Small intestine (tissue), 7 donors: Measurements from ENCODE around the gene TES. TPM values are rescaled to one million over a fixed set of nuclear protein-coding genes. Genes with fewer than 3 reads are reported as not detected.
A peak's percentile ranks its signal among the peaks of the same experiment; 100 is the strongest.
"Not testable (repeated sequence)": the region's sequence is repeated elsewhere in the genome, so short reads cannot be mapped to it uniquely, and the experiment has no call there.

ENCODE experiments used
- DNase-seq, 2 donors: peaks; one replicate each; pipeline versions ENCODE4 v3.0.0 to v3.0.0-alpha.2; 2013
- FAIRE-seq: peaks from 2 replicates; lab custom pipeline; 2012; peaks lifted over from hg19 to GRCh38; lab: Jason Lieb, UNC
- H3K27ac ChIP-seq, 3 donors: one replicate each; pipeline ENCODE4 v1.5.1; 2013; ENCODE audit warnings: low read length in 2 of 3, mild to moderate bottlenecking in 2 of 3, control low read depth in 1 of 3, inconsistent platforms in 1 of 3, low read depth in 1 of 3, moderate library complexity in 1 of 3
- H3K27me3 ChIP-seq, 3 donors: one replicate each; pipeline ENCODE4 v1.6.1; 2013; ENCODE audit warnings: low read length in 3 of 3, inconsistent platforms in 1 of 3; ENCODE audit not compliant: control insufficient read depth in 3 of 3, insufficient read depth in 3 of 3
- H3K36me3 ChIP-seq, 3 donors: one replicate each; pipeline ENCODE4 v1.6.1; 2013; ENCODE audit warnings: low read length in 3 of 3, inconsistent platforms in 1 of 3, low read depth in 1 of 3, mild to moderate bottlenecking in 1 of 3, moderate library complexity in 1 of 3; ENCODE audit not compliant: control insufficient read depth in 3 of 3, insufficient read depth in 2 of 3
- H3K4me1 ChIP-seq, 3 donors: one replicate each; pipeline ENCODE4 v1.6.1; 2013; ENCODE audit warnings: low read length in 2 of 3, inconsistent platforms in 1 of 3, low read depth in 1 of 3, mild to moderate bottlenecking in 1 of 3, moderate library complexity in 1 of 3; ENCODE audit not compliant: control insufficient read depth in 3 of 3, insufficient read depth in 2 of 3
- H3K4me3 ChIP-seq, 3 donors: one replicate each; pipeline ENCODE4 v1.5.1; 2013; ENCODE audit warnings: low read length in 3 of 3, control low read depth in 1 of 3, inconsistent platforms in 1 of 3, low read depth in 1 of 3, mild to moderate bottlenecking in 1 of 3, moderate library complexity in 1 of 3
- H3K9me3 ChIP-seq, 2 donors: one replicate each; pipeline ENCODE4 v1.6.1; 2013; ENCODE audit warnings: low read depth in 1 of 2, low read length in 1 of 2; ENCODE audit not compliant: control insufficient read depth in 2 of 2, insufficient read depth in 1 of 2
- WGBS, 3 donors: extraction: QIAGEN DNeasy Blood & Tissue Kit; methylation state at CpG; one replicate each; pipeline ENCODE4 v1.1.7; 2013; 5-methylcytosine and 5-hydroxymethylcytosine counted together
- polyA plus RNA-seq, 4 donors: library from polyadenylated mRNA; stranded (reverse) in 3 of 4; unstranded in 1 of 4; fragments of 200-250 nt in 3 of 4; fragments of 120-200 nt in 1 of 4; gene quantifications; one replicate each; pipeline versions ENCODE4 v1.2.1 to v1.2.3, GENCODE V29; 2013
- donor health status: healthy with polysubstance abuse.
- donor health status: control.
- donor health status: control.
- donor health status: Bipolar disorder and iron deficiency.
- donor health status: healthy.

Gene TES
- polyA plus RNA-seq, 4 donors: 43.2 to 69.7 (median 60.7) TPM

- Histone ChIP-seq H3K9me3 (no peaks in the 10 kb centered on the region), H3K4me3 (no peak overlapping the region), H3K36me3 (peaks cover 0 to 14% (median 3%) of the 10 kb centered on the region in 3 donors), H3K4me1 (peaks cover 3 to 11% (median 4%) of the 10 kb centered on the region in 3 donors), H3K27ac (no peak overlapping the region), H3K27me3 (no peaks in the 10 kb centered on the region)
- 24 to 47% (median 41%) methylated on average over 2 of the region's 2 CpGs for WGBS, 3 donors
- DNase-seq (peak; percentile 54 to 66), FAIRE-seq (no peak)
Observed at GRCh38 chr7:116236020-116236630, 25.8 kb downstream of the TES start.

- 53 to 62% (median 57%) methylated on average over 3 of the region's 3 CpGs for WGBS, 3 donors
- FAIRE-seq (no peak), DNase-seq (no peak)
- Histone ChIP-seq H3K9me3 (no peaks in the 10 kb centered on the region), H3K27me3 (no peaks in the 10 kb centered on the region), H3K27ac (peak overlapping the region in 2 of 3 donors; percentile 25 to 70), H3K4me3 (no peak overlapping the region), H3K4me1 (peaks cover 0 to 5% (median 0%) of the 10 kb centered on the region in 3 donors), H3K36me3 (peaks cover 0 to 14% (median 5%) of the 10 kb centered on the region in 3 donors)
Observed at GRCh38 chr7:116239020-116239419, 28.7 kb downstream of the TES start.

- H3K27me3 ChIP-seq: no peaks in the 10 kb centered on the region
- FAIRE-seq (no peak), DNase-seq (peak; percentile 67 to 72)
- peaks cover 0 to 3% of the 10 kb centered on the region in 2 donors for H3K9me3 ChIP-seq
- H3K27ac ChIP-seq: peak overlapping the region in 1 of 3 donors; percentile 70
- no peak overlapping the region for H3K4me3 ChIP-seq
- H3K4me1 ChIP-seq: peaks cover 0 to 5% (median 0%) of the 10 kb centered on the region in 3 donors
- WGBS, 3 donors: 26 to 57% (median 39%) methylated on average over 2 of the region's 2 CpGs
- H3K36me3 ChIP-seq: peaks cover 0 to 16% (median 7%) of the 10 kb centered on the region in 3 donors
Observed at GRCh38 chr7:116239434-116239833, 29.1 kb downstream of the TES start.

GRCh38 chr7:116240024-116240668 is 29.8 kb downstream of the TES start:
- Histone ChIP-seq H3K4me3 (no peak overlapping the region), H3K27me3 (no peaks in the 10 kb centered on the region), H3K27ac (peak overlapping the region in 1 of 3 donors; percentile 70), H3K9me3 (peaks cover 0 to 10% of the 10 kb centered on the region in 2 donors), H3K36me3 (peaks cover 2 to 18% (median 7%) of the 10 kb centered on the region in 3 donors), H3K4me1 (peaks cover 0 to 5% (median 0%) of the 10 kb centered on the region in 3 donors)
- FAIRE-seq (no peak), DNase-seq (no peak)
- 66 to 79% (median 69%) methylated on average over 4 of the region's 4 CpGs for WGBS, 3 donors

- no peak overlapping the region for H3K27ac ChIP-seq
- peaks cover 0 to 13% of the 10 kb centered on the region in 2 donors for H3K9me3 ChIP-seq
- FAIRE-seq: no peak
Observed at GRCh38 chr7:116241291-116241690, 31.0 kb downstream of the TES start.

GRCh38 chr7:116242178-116242577 is 31.8 kb downstream of the TES start:
- H3K4me1 ChIP-seq: peaks cover 0 to 5% (median 0%) of the 10 kb centered on the region in 3 donors
- H3K27me3 ChIP-seq: no peaks in the 10 kb centered on the region
- peaks cover 2 to 15% (median 6%) of the 10 kb centered on the region in 3 donors for H3K36me3 ChIP-seq
- 86 to 97% (median 93%) methylated on average over 1 of the region's 1 CpG for WGBS, 3 donors
- no peak for DNase-seq
- no peak for FAIRE-seq
- no peak overlapping the region for H3K4me3 ChIP-seq
- no peak overlapping the region for H3K27ac ChIP-seq
- peaks cover 0 to 13% of the 10 kb centered on the region in 2 donors for H3K9me3 ChIP-seq

More at GRCh38 chr7:116241291-116241690, 31.0 kb downstream of the TES start:
- Histone ChIP-seq H3K36me3 (peaks cover 2 to 18% (median 7%) of the 10 kb centered on the region in 3 donors), H3K4me3 (no peak overlapping the region), H3K27me3 (no peaks in the 10 kb centered on the region), H3K4me1 (peaks cover 0 to 5% (median 0%) of the 10 kb centered on the region in 3 donors)
- no peak for DNase-seq

- FAIRE-seq: no peak
- Histone ChIP-seq H3K4me3 (no peak overlapping the region), H3K36me3 (peaks cover 2 to 12% (median 6%) of the 10 kb centered on the region in 3 donors), H3K27ac (no peak overlapping the region), H3K9me3 (peaks cover 0 to 13% of the 10 kb centered on the region in 2 donors), H3K27me3 (no peaks in the 10 kb centered on the region), H3K4me1 (peaks cover 0 to 5% (median 0%) of the 10 kb centered on the region in 3 donors)
- no peak for DNase-seq
Observed at GRCh38 chr7:116242759-116243158, 32.4 kb downstream of the TES start.

- not testable (repeated sequence) for DNase-seq, H3K4me3 ChIP-seq, FAIRE-seq, H3K4me1 ChIP-seq, H3K36me3 ChIP-seq, H3K27me3 ChIP-seq, H3K27ac ChIP-seq
- 96 to 99% (median 98%) methylated on average over 5 of the region's 5 CpGs for WGBS, 3 donors
- peaks cover 0 to 13% of the 10 kb centered on the region in 2 donors for H3K9me3 ChIP-seq
Observed at GRCh38 chr7:116244803-116245202, 34.5 kb downstream of the TES start.
